Liver (tissue), 3 donors: ENCODE measurements around the gene CACNG4.

Experiments
- ATF3 ChIP-seq: IDR thresholded peaks from 2 replicates; pipeline ENCODE4 v1.6.1; 2016; ENCODE audit warnings: antibody characterized with exemption
- JUND ChIP-seq, 2 donors: IDR thresholded peaks; 2 replicates each; pipeline ENCODE4 v1.6.1; 2016; ENCODE audit warnings: antibody characterized with exemption in 2 of 2
- ZBTB33 ChIP-seq: IDR thresholded peaks from 2 replicates; pipeline ENCODE4 v1.6.1; 2016; ENCODE audit warnings: antibody characterized with exemption
- TF ChIP-seq, protein P1 (sequence below): fragments of 150-350 bp; IDR thresholded peaks from 2 replicates; pipeline ENCODE4 v1.5.1; 2017; ENCODE audit warnings: improper control_type of control experiment, low read depth, low read length; ENCODE audit not compliant: missing input control
- donor health status: healthy.
- donor health status: healthy.

- TF ChIP-seq, protein P1, sequence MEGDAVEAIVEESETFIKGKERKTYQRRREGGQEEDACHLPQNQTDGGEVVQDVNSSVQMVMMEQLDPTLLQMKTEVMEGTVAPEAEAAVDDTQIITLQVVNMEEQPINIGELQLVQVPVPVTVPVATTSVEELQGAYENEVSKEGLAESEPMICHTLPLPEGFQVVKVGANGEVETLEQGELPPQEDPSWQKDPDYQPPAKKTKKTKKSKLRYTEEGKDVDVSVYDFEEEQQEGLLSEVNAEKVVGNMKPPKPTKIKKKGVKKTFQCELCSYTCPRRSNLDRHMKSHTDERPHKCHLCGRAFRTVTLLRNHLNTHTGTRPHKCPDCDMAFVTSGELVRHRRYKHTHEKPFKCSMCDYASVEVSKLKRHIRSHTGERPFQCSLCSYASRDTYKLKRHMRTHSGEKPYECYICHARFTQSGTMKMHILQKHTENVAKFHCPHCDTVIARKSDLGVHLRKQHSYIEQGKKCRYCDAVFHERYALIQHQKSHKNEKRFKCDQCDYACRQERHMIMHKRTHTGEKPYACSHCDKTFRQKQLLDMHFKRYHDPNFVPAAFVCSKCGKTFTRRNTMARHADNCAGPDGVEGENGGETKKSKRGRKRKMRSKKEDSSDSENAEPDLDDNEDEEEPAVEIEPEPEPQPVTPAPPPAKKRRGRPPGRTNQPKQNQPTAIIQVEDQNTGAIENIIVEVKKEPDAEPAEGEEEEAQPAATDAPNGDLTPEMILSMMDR = no peak
- TF ChIP-seq ZBTB33 (no peak), JUND (IDR thresholded peaks at IDR 0.05) (no peak), ATF3 (no peak)
Observed at GRCh38 chr17:66938656-66939055, 25.9 kb upstream of the CACNG4 start.
